HUES48 (cell line): ENCODE data around the gene EXD3.

Source experiments
- H3K27ac ChIP-seq: one replicate; pipeline ENCODE4 v1.7.0; 2013; ENCODE audit warnings: low read depth, low read length, inconsistent platforms
- H3K27me3 ChIP-seq: 2 replicates; pipeline ENCODE4 v1.6.1; 2013; ENCODE audit warnings: mild to moderate bottlenecking, low read length; ENCODE audit not compliant: control insufficient read depth, insufficient read depth
- H3K36me3 ChIP-seq: 2 replicates; pipeline ENCODE4 v1.6.1; 2013; ENCODE audit warnings: low read length; ENCODE audit not compliant: control insufficient read depth, insufficient read depth
- H3K4me1 ChIP-seq: 2 replicates; pipeline ENCODE4 v1.6.1; 2013; ENCODE audit warnings: mild to moderate bottlenecking, low read length; ENCODE audit not compliant: control insufficient read depth, insufficient read depth
- H3K4me3 ChIP-seq: 2 replicates; pipeline ENCODE4 v1.5.1; 2013; ENCODE audit warnings: mild to moderate bottlenecking, low read depth, low read length
- H3K9ac ChIP-seq: 2 replicates; pipeline ENCODE4 v1.6.1; 2013; ENCODE audit warnings: mild to moderate bottlenecking, low read depth, low read length, moderate library complexity
- H3K9me3 ChIP-seq: 2 replicates; pipeline ENCODE4 v1.6.1; 2013; ENCODE audit warnings: low read length; ENCODE audit not compliant: control insufficient read depth, insufficient read depth

The EXD3 gene

GRCh38 chr9:137305798-137306065 is 117.2 kb downstream of the EXD3 start:
- Histone ChIP-seq H3K27me3 (peaks cover 15% of the 10 kb centered on the region), H3K9ac (no peak overlapping the region), H3K36me3 (no peaks in the 10 kb centered on the region), H3K27ac (no peak overlapping the region), H3K4me1 (peaks cover 21% of the 10 kb centered on the region; the same call in 1 of the 2 replicates), H3K4me3 (no peak overlapping the region), H3K9me3 (no peaks in the 10 kb centered on the region)

GRCh38 chr9:137305060-137305797 is 117.7 kb downstream of the EXD3 start:
- Histone ChIP-seq H3K9me3 (no peaks in the 10 kb centered on the region), H3K27ac (no peak overlapping the region), H3K27me3 (peaks cover 15% of the 10 kb centered on the region), H3K9ac (no peak overlapping the region), H3K4me1 (peaks cover 21% of the 10 kb centered on the region; the same call in 1 of the 2 replicates), H3K36me3 (no peaks in the 10 kb centered on the region), H3K4me3 (no peak overlapping the region)

GRCh38 chr9:137304383-137305059 is 118.4 kb downstream of the EXD3 start:
- H3K4me1 ChIP-seq, result peaks cover 21% of the 10 kb centered on the region
- no peak overlapping the region for H3K4me3 ChIP-seq
- peaks cover 15% of the 10 kb centered on the region for H3K27me3 ChIP-seq
- no peaks in the 10 kb centered on the region for H3K9me3 ChIP-seq
- no peak overlapping the region for H3K9ac ChIP-seq
- no peaks in the 10 kb centered on the region for H3K36me3 ChIP-seq
- H3K27ac ChIP-seq, result no peak overlapping the region

GRCh38 chr9:137303893-137304382 is 119.0 kb downstream of the EXD3 start:
- Histone ChIP-seq H3K4me3 (no peak overlapping the region), H3K4me1 (peaks cover 26% of the 10 kb centered on the region), H3K27ac (no peak overlapping the region), H3K27me3 (peaks cover 15% of the 10 kb centered on the region), H3K9ac (no peak overlapping the region), H3K36me3 (no peaks in the 10 kb centered on the region), H3K9me3 (no peaks in the 10 kb centered on the region)

- peaks cover 15% of the 10 kb centered on the region for H3K27me3 ChIP-seq
- H3K9me3 ChIP-seq, result no peaks in the 10 kb centered on the region
- H3K27ac ChIP-seq, result no peak overlapping the region
- H3K36me3 ChIP-seq, result no peaks in the 10 kb centered on the region
- peaks cover 32% of the 10 kb centered on the region for H3K4me1 ChIP-seq
- H3K9ac ChIP-seq, result 0 out of 2 replicates have a peak overlapping the region, but pooled peaks have one; percentile 2
- peak overlapping the region; percentile 55; the same call in 1 of the 2 replicates for H3K4me3 ChIP-seq
Observed at GRCh38 chr9:137303151-137303892, 119.6 kb downstream of the EXD3 start.

GRCh38 chr9:137302449-137303150 is 120.4 kb downstream of the EXD3 start:
- H3K27ac ChIP-seq, result no peak overlapping the region
- peaks cover 15% of the 10 kb centered on the region for H3K27me3 ChIP-seq
- peaks cover 38% of the 10 kb centered on the region for H3K4me1 ChIP-seq
- H3K36me3 ChIP-seq, result no peaks in the 10 kb centered on the region
- H3K9me3 ChIP-seq, result no peaks in the 10 kb centered on the region
- peak overlapping the region; percentile 55 for H3K4me3 ChIP-seq
- H3K9ac ChIP-seq, result 0 out of 2 replicates have a peak overlapping the region, but pooled peaks have one; percentile 2

GRCh38 chr9:137302118-137302448 is 120.9 kb downstream of the EXD3 start, which contains the start of gene NRARP:
Gene NRARP, minus strand, starts transcription at chr9:137302271. Its CDS starts 343 bp downstream, at chr9:137301928.
- Histone ChIP-seq H3K27me3 (peaks cover 20% of the 10 kb centered on the region), H3K9me3 (no peaks in the 10 kb centered on the region), H3K4me1 (peaks cover 39% of the 10 kb centered on the region), H3K27ac (peak within 1 kb of the TSS; percentile 88), H3K36me3 (no peaks in the 10 kb centered on the region), H3K4me3 (peak within 1 kb of the TSS; percentile 96), H3K9ac (peak within 1 kb of the TSS; percentile 74; the same call in 1 of the 2 replicates)

- H3K27ac ChIP-seq, result peak overlapping the region; percentile 88
- H3K4me1 ChIP-seq, result peaks cover 47% of the 10 kb centered on the region
- no peaks in the 10 kb centered on the region for H3K36me3 ChIP-seq
- peaks cover 28% of the 10 kb centered on the region for H3K27me3 ChIP-seq
- peak overlapping the region; percentile 74; the same call in 1 of the 2 replicates for H3K9ac ChIP-seq
- peak overlapping the region; percentile 96 for H3K4me3 ChIP-seq
- H3K9me3 ChIP-seq, result no peaks in the 10 kb centered on the region
Observed at GRCh38 chr9:137301081-137301947, 121.6 kb downstream of the EXD3 start.

- Histone ChIP-seq H3K4me1 (peaks cover 44% of the 10 kb centered on the region), H3K36me3 (no peaks in the 10 kb centered on the region), H3K4me3 (peak overlapping the region; percentile 96), H3K27me3 (peaks cover 31% of the 10 kb centered on the region), H3K9ac (peak overlapping the region; percentile 70; the same call in 1 of the 2 replicates), H3K27ac (peak overlapping the region; percentile 88), H3K9me3 (no peaks in the 10 kb centered on the region)
Observed at GRCh38 chr9:137300567-137301080, 122.3 kb downstream of the EXD3 start.
